SK-N-MC (cell line): ENCODE data around the gene PPP2R2C.

Experiments
- EZH2 ChIP-seq: fragments of 200-600 bp; sonication (generic); IDR thresholded peaks from one replicate; pipeline ENCODE4 v1.6.1; 2017; ENCODE audit warnings: antibody characterized with exemption
- FOXP2 ChIP-seq: optimal IDR thresholded peaks from 2 replicates; pipeline ENCODE3; 2011; ENCODE audit warnings: mild to moderate bottlenecking, moderate library complexity; ENCODE audit not compliant: insufficient read depth; ENCODE audit errors: extremely low read length, control extremely low read depth
- POLR2AphosphoS5 ChIP-seq: IDR thresholded peaks from 2 replicates; pipeline ENCODE4 v1.6.1; 2012; ENCODE audit warnings: mild to moderate bottlenecking, low read depth, low read length, borderline replicate concordance

GRCh38 chr4:6281436-6282313, 190.7 kb downstream of the PPP2R2C start:
- TF ChIP-seq EZH2 (no peak), POLR2AphosphoS5 (no peak), FOXP2 (no peak)
